Mammary epithelial cell (primary cell): ENCODE measurements around the gene BANP.
"Not testable (repeated sequence)": the region's sequence is repeated elsewhere in the genome, so short reads cannot be mapped to it uniquely, and the experiment has no call there.

Experiments used
- EZH2 ChIP-seq: IDR thresholded peaks from 2 replicates; pipeline ENCODE4 v1.6.1; 2012; ENCODE audit warnings: low read length, inconsistent platforms, borderline replicate concordance
- TF ChIP-seq, protein P1 (sequence below), 2 donors: IDR thresholded peaks in 1 of 2; conservative IDR thresholded peaks in 1 of 2; 2 replicates each; pipeline ENCODE4 v1.5.1; 2011 to 2012; ENCODE audit warnings: inconsistent platforms in 2 of 2, low read length in 2 of 2, mild to moderate bottlenecking in 2 of 2, control low read depth in 1 of 2, low read depth in 1 of 2; ENCODE audit not compliant: insufficient read depth in 1 of 2; ENCODE audit errors: extremely low read depth in 1 of 2

GRCh38 chr16:88037876-88038525 lies 86.8 kb downstream of the BANP start:
- TF ChIP-seq, protein P1, sequence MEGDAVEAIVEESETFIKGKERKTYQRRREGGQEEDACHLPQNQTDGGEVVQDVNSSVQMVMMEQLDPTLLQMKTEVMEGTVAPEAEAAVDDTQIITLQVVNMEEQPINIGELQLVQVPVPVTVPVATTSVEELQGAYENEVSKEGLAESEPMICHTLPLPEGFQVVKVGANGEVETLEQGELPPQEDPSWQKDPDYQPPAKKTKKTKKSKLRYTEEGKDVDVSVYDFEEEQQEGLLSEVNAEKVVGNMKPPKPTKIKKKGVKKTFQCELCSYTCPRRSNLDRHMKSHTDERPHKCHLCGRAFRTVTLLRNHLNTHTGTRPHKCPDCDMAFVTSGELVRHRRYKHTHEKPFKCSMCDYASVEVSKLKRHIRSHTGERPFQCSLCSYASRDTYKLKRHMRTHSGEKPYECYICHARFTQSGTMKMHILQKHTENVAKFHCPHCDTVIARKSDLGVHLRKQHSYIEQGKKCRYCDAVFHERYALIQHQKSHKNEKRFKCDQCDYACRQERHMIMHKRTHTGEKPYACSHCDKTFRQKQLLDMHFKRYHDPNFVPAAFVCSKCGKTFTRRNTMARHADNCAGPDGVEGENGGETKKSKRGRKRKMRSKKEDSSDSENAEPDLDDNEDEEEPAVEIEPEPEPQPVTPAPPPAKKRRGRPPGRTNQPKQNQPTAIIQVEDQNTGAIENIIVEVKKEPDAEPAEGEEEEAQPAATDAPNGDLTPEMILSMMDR (conservative IDR thresholded peaks at IDR 0.05 in 1 of 2, IDR thresholded peaks at IDR 0.05 in 1 of 2; ENCODE audit: extremely low read depth in 1 of 2, insufficient read depth in 1 of 2, low read depth in 1 of 2, low read length in 2 of 2) = not testable (repeated sequence)
- TF ChIP-seq EZH2 = not testable (repeated sequence)
